GM21737 (cell line): ENCODE measurements around the gene IL9R.
"Not testable (repeated sequence)": the region's sequence is repeated elsewhere in the genome, so short reads cannot be mapped to it uniquely, and the experiment has no call there.

Experiments used
- ATAC-seq: cut with Tn5 transposase; IDR thresholded peaks from one replicate; pipeline ENCODE4 v1.9.1; 2021; ENCODE audit warnings: mild to moderate bottlenecking, moderate library complexity; ENCODE audit not compliant: unreplicated experiment

The IL9R gene

GRCh38 chrX:155998116-155998515, 620 bp downstream of the IL9R start:
- ATAC-seq: no peak

GRCh38 chrX:155998761-155999510, 1.4 kb downstream of the IL9R start:
- ATAC-seq: no peak

- not testable (repeated sequence) for ATAC-seq
Observed at GRCh38 chrX:155999751-156000150, 2.3 kb downstream of the IL9R start.

- no peak for ATAC-seq
Observed at GRCh38 chrX:156000361-156000926, 2.9 kb downstream of the IL9R start.

- ATAC-seq: no peak
Observed at GRCh38 chrX:156001001-156001666, 3.6 kb downstream of the IL9R start.

GRCh38 chrX:156001667-156002021, 4.1 kb downstream of the IL9R start:
- no peak for ATAC-seq

- no peak for ATAC-seq
Observed at GRCh38 chrX:156002507-156002906, 5.0 kb downstream of the IL9R start.

- no peak for ATAC-seq
Observed at GRCh38 chrX:156003486-156004185, 6.1 kb downstream of the IL9R start.

GRCh38 chrX:156004256-156004655, 6.8 kb downstream of the IL9R start:
- no peak for ATAC-seq

GRCh38 chrX:156004740-156005139, 7.2 kb downstream of the IL9R start:
- ATAC-seq: no peak

- no peak for ATAC-seq
Observed at GRCh38 chrX:156005144-156005543, 7.6 kb downstream of the IL9R start.

- ATAC-seq: not testable (repeated sequence)
Observed at GRCh38 chrX:156006468-156006867, 9.0 kb downstream of the IL9R start.

- ATAC-seq: not testable (repeated sequence)
Observed at GRCh38 chrX:156008379-156008778, 10.9 kb downstream of the IL9R start.

GRCh38 chrX:156008915-156009314, 11.4 kb downstream of the IL9R start:
- ATAC-seq: no peak

- not testable (repeated sequence) for ATAC-seq
Observed at GRCh38 chrX:156009691-156010090, 12.2 kb downstream of the IL9R start.

- peak; percentile 71 for ATAC-seq
Observed at GRCh38 chrX:156013286-156013953, 15.9 kb downstream of the IL9R start.

GRCh38 chrX:156019846-156020245, 22.4 kb downstream of the IL9R start:
- not testable (repeated sequence) for ATAC-seq

- not testable (repeated sequence) for ATAC-seq
Observed at GRCh38 chrX:156023002-156023401, 25.5 kb downstream of the IL9R start.

- ATAC-seq: not testable (repeated sequence)
Observed at GRCh38 chrX:156024949-156025492, 27.5 kb downstream of the IL9R start.

GRCh38 chrX:156028653-156029237, 31.2 kb downstream of the IL9R start:
- not testable (repeated sequence) for ATAC-seq
